Chondrocyte (in vitro differentiated cells): ENCODE measurements around the gene MAST2. TPM values are rescaled to one million over a fixed set of nuclear protein-coding genes. Genes with fewer than 3 reads are reported as not detected.

Experiments used
- DNase-seq: peaks from one replicate; pipeline ENCODE4 v3.0.0; 2021; ENCODE audit warnings: mixed read lengths, low spot score
- H3K27ac Mint-ChIP-seq: one replicate; pipeline ENCODE4 v1.8.0; 2021; ENCODE audit warnings: mild to moderate bottlenecking, moderate library complexity, mixed read lengths; ENCODE audit not compliant: unreplicated experiment
- H3K27me3 Mint-ChIP-seq: 2 replicates; pipeline ENCODE4 v1.8.0; 2021; ENCODE audit warnings: low read depth, mixed read lengths
- H3K36me3 Mint-ChIP-seq: 2 replicates; pipeline ENCODE4 v1.8.0; 2021; ENCODE audit warnings: low read depth, mixed read lengths
- H3K4me1 Mint-ChIP-seq: 2 replicates; pipeline ENCODE4 v1.8.0; 2021; ENCODE audit warnings: low read depth, mild to moderate bottlenecking, mixed read lengths
- H3K4me3 Mint-ChIP-seq: one replicate; pipeline ENCODE4 v1.8.0; 2021; ENCODE audit warnings: mild to moderate bottlenecking, moderate library complexity, mixed read lengths; ENCODE audit not compliant: unreplicated experiment
- H3K9me3 Mint-ChIP-seq: 2 replicates; pipeline ENCODE4 v1.8.0; 2021; ENCODE audit warnings: low read depth, mixed read lengths
- CTCF ChIP-seq: fragments of 200-600 bp; sonication (generic); IDR thresholded peaks from 2 replicates; pipeline ENCODE4 v1.5.0; 2021; ENCODE audit warnings: antibody characterized with exemption, mild to moderate bottlenecking, moderate library complexity
- long read RNA-seq: library from polyadenylated mRNA; stranded (forward); transcript quantifications from one replicate; pipeline ENCODE4 v2.0.0, GENCODE V29; 2021
- total RNA-seq: library from RNA; stranded (reverse); gene quantifications from 3 replicates; pipeline ENCODE4 v1.2.1, GENCODE V29; 2021

The MAST2 gene
- total RNA-seq, result 51.2 to 61.8 TPM (median 53.2 TPM) in 3 replicates
- long read RNA-seq, full-length matches to known transcripts, result 7 of 88 reads
- long read RNA-seq, partial matches to known transcripts, result 49 of 88 reads
- long read RNA-seq, other reads (novel, unspliced or antisense), result 32 of 88 reads

DNA sequence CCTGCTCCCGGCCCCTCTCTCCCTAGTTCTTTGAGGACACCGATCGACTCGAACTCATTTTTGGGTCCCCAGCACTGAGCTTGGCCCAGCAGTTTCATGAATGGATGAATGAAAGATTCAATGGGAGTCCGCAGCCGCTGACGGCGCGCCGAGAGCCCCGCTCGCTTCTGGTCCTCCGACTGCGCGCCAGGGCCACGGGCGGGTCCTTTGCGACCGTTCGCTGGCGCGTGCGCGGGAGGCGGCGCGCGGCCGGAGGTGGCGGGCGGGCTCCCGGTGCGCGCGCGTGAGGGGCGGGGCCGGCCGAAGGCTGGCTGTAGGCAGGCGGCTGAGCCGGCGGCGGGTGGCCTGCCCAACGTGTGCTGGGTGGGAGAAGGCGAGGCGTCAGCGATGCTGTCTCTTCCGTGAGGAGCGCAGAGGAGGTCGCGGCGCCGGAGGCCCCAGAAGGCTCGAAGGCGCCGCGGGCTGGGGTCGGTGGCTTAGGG, at the start of gene MAST2:
Gene MAST2, plus strand, starts transcription at position 314 of the 482 bp plus-strand sequence. CDS start 284 bp downstream, outside the sequence.
- H3K9me3 Mint-ChIP-seq, result no peaks in the 10 kb centered on the region
- no peaks in the 10 kb centered on the region for H3K27me3 Mint-ChIP-seq
- H3K4me1 Mint-ChIP-seq, result peaks cover 34% of the 10 kb centered on the region
- peak within 1 kb of the TSS; percentile 99 for H3K27ac Mint-ChIP-seq
- TF ChIP-seq CTCF, result no peak
- peak; percentile 95 for DNase-seq
- H3K36me3 Mint-ChIP-seq, result peaks cover 5% of the 10 kb centered on the region
- peak within 1 kb of the TSS; percentile 91 for H3K4me3 Mint-ChIP-seq

GRCh38 chr1:45755697-45756096, 47.7 kb upstream of the MAST2 start:
- Mint-ChIP-seq H3K27ac (no peak overlapping the region), H3K4me1 (peaks cover 9% of the 10 kb centered on the region), H3K4me3 (no peak overlapping the region), H3K27me3 (no peaks in the 10 kb centered on the region), H3K36me3 (no peaks in the 10 kb centered on the region), H3K9me3 (peaks cover 5% of the 10 kb centered on the region)
- no peak for TF ChIP-seq CTCF
- DNase-seq, result no peak

- no peak for TF ChIP-seq CTCF
- DNase-seq, result no peak
- H3K36me3 Mint-ChIP-seq, result no peaks in the 10 kb centered on the region
- no peak overlapping the region for H3K4me3 Mint-ChIP-seq
- no peak overlapping the region for H3K27ac Mint-ChIP-seq
- peaks cover 4% of the 10 kb centered on the region for H3K4me1 Mint-ChIP-seq
- no peaks in the 10 kb centered on the region for H3K27me3 Mint-ChIP-seq
- no peaks in the 10 kb centered on the region for H3K9me3 Mint-ChIP-seq
Measured at GRCh38 chr1:45762291-45762690, 41.1 kb upstream of the MAST2 start.

GRCh38 chr1:45765999-45766792, 37.2 kb upstream of the MAST2 start:
- H3K4me1 Mint-ChIP-seq, result peaks cover 18% of the 10 kb centered on the region
- H3K4me3 Mint-ChIP-seq, result no peak overlapping the region
- DNase-seq, result no peak
- no peaks in the 10 kb centered on the region for H3K36me3 Mint-ChIP-seq
- no peak for TF ChIP-seq CTCF
- no peaks in the 10 kb centered on the region for H3K9me3 Mint-ChIP-seq
- H3K27ac Mint-ChIP-seq, result no peak overlapping the region
- no peaks in the 10 kb centered on the region for H3K27me3 Mint-ChIP-seq

DNA sequence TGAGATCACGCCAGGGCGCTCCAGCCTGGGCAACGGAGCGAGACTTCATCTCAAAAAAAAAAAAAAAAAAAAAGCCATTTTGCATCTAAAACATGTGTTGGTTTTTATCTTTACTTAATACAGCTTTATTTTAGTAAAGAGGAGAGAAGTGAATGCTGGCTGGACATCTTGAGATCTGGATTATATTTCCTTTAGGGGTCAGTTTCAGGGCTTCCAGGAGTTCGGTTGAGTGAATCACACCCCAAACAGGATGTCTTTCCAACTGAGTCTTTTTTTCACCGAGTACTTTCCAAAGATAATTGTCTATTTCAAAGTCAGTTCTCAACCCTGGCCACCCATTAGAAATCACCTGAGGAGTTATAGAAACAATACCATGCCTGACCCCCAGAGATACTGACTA, 36.4 kb upstream of the MAST2 start:
- no peak for DNase-seq
- no peak for TF ChIP-seq CTCF
- Mint-ChIP-seq H3K4me1 (peaks cover 18% of the 10 kb centered on the region), H3K4me3 (no peak overlapping the region), H3K27me3 (no peaks in the 10 kb centered on the region), H3K36me3 (no peaks in the 10 kb centered on the region), H3K27ac (no peak overlapping the region), H3K9me3 (no peaks in the 10 kb centered on the region)
